Hair follicle dermal papilla cell (primary cell): ENCODE measurements around the gene NOTCH1. TPM values are rescaled to one million over a fixed set of nuclear protein-coding genes. Genes with fewer than 3 reads are reported as not detected.

Source experiments
- small RNA-seq: library from RNA; depleted of rRNA; stranded (forward); fragments of <200 nt; gene quantifications from one replicate; pipeline ENCODE3, GENCODE V24; 2012
- total RNA-seq: library from RNA; depleted of rRNA; stranded (reverse); fragments of >200 nt; gene quantifications from 2 replicates; pipeline ENCODE4 v1.2.3, GENCODE V29; 2012

The NOTCH1 gene
- 8.4 and 15.1 TPM in 2 replicates for total RNA-seq

DNA sequence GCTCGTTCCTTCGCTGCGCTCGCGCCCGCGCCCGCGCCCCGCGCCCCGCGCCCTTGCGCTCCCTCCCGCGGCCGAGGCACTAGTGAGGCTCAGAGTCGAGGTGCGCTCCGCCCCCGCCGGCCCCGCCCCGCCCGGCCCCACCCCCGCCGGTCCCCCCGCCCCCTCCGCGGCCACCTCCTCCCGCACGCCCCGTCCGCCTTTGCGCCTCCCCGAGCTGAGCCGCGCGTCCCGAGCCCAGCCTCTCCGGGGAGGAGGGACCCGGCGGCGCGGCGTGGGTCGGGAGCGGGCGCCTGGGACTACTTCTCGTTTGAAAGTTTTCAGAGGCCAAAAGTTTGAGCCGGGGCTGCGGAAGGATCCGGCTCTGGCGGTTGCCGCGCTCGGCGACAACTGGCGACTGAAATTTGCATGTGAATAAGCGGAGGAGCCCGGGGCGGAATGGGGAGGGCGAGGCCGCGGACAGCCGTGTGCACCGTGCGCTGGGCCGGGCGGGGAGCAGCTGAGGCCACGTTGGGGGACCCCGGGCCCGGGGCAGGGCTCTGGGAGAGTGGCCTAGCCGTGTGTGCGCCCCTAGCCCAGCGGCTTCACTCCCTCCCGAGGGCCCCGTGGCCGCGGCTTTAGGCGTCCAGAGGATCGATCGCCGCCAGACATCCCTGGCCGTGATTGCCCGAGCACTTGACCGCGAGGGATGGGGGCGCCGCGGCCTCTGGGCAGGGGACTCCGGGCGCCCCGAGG is at the start of gene NOTCH1:
TSS of gene NOTCH1 (minus strand) at position 84 of the 732 bp plus-strand sequence. CDS start 262 bp downstream, outside the sequence.

DNA sequence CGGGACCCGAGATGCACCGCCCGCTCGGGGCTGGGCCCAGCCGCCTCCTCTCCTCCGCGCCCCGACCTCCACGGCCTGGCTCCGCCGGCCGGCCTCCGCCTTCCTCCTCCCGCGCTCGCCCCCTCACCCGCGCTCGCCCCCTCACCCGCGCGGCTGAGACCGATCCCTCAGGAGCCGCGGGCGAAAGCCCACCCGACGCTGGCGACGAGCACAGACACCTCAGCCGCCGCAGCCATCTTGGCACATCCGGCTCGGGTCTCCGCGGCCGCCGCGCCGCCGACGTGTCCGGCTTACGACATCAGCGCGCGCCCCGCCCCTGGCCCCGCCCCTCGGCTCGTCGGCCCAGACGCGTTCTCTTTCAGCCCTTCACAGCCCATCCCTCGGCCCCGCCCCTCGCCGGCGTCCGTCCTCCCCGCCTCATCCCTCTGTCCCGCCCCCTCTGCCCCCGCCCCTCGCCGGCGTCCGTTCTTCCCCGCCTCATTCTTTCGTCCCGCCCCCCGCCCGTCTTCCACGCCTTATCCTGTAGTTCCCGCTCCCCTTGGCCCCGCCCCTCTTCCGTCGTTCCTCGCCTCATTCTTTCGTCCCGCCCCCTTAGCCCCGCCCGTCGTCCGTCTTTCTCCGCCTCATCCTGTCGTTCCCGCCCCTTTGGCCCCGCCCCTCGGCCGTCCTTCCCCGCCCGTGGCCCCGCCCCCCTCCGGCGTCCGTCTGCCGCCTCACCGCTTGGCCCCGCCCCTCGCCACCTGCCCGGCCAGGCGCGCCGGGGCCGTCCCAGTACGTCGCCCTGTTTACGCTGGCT is 62.9 kb downstream of the NOTCH1 start, which contains the start of gene SEC16A:
TSS of gene SEC16A (minus strand) at position 248 of the 796 bp plus-strand sequence. CDS start 5,425 bp downstream, outside the sequence.

Small RNA genes within 50 kb of the gene (small RNA-seq; reads per million reads assigned to genes)
- gene MIR4673 (not detected), gene MIR4674 (not detected)

Other genes starting within 250 kb of the NOTCH1 start
- gene CCDC187, start 242.0 kb downstream of the NOTCH1 start, total RNA-seq = not detected in 2 replicates
- gene GPSM1, start 218.5 kb downstream of the NOTCH1 start, total RNA-seq = 74.6 and 85.5 TPM in 2 replicates
- 6.0 and 8.8 TPM in 2 replicates for gene DNLZ, start 182.3 kb downstream of the NOTCH1 start, total RNA-seq
- 2.9 and 3.2 TPM in 2 replicates for gene CARD9, start 172.4 kb downstream of the NOTCH1 start, total RNA-seq
- gene SNAPC4, start 145.9 kb downstream of the NOTCH1 start, total RNA-seq = 9.0 and 9.1 TPM in 2 replicates
- gene ENTR1, start 135.4 kb downstream of the NOTCH1 start, total RNA-seq = 26.2 and 33.1 TPM in 2 replicates
- gene PMPCA, start 135.4 kb downstream of the NOTCH1 start, total RNA-seq = 36.7 and 37.3 TPM in 2 replicates
- 11.9 and 13.1 TPM in 2 replicates for gene INPP5E, start 106.2 kb downstream of the NOTCH1 start, total RNA-seq
- 43.7 and 53.5 TPM in 2 replicates for gene SEC16A, start 63.0 kb downstream of the NOTCH1 start, total RNA-seq
- gene EGFL7, start 116.9 kb upstream of the NOTCH1 start, total RNA-seq = 4.5 and 8.1 TPM in 2 replicates
- gene AGPAT2, start 141.4 kb upstream of the NOTCH1 start, total RNA-seq = 36.0 and 37.6 TPM in 2 replicates
- 0.12 TPM in 1 of 2 replicates, not detected in the other for gene DIPK1B, start 166.5 kb upstream of the NOTCH1 start, total RNA-seq
- gene LCN10, start 196.9 kb upstream of the NOTCH1 start, total RNA-seq = not detected in 2 replicates
- gene LCN6, start 202.5 kb upstream of the NOTCH1 start, total RNA-seq = not detected in 2 replicates
- not detected in 2 replicates for gene LCN8, start 212.2 kb upstream of the NOTCH1 start, total RNA-seq
- gene LCN15, start 218.5 kb upstream of the NOTCH1 start, total RNA-seq = not detected in 2 replicates
- gene TMEM141, start 245.3 kb upstream of the NOTCH1 start, total RNA-seq = 28.6 and 32.7 TPM in 2 replicates